ENCODE data around the gene MED12L. TPM values are rescaled to one million over a fixed set of nuclear protein-coding genes. Genes with fewer than 3 reads are reported as not detected.
"Not testable (repeated sequence)": the region's sequence is repeated elsewhere in the genome, so short reads cannot be mapped to it uniquely, and the experiment has no call there.

The MED12L gene
- total RNA-seq, 1 experiment from 2014 or later: 1.5 TPM

DNA sequence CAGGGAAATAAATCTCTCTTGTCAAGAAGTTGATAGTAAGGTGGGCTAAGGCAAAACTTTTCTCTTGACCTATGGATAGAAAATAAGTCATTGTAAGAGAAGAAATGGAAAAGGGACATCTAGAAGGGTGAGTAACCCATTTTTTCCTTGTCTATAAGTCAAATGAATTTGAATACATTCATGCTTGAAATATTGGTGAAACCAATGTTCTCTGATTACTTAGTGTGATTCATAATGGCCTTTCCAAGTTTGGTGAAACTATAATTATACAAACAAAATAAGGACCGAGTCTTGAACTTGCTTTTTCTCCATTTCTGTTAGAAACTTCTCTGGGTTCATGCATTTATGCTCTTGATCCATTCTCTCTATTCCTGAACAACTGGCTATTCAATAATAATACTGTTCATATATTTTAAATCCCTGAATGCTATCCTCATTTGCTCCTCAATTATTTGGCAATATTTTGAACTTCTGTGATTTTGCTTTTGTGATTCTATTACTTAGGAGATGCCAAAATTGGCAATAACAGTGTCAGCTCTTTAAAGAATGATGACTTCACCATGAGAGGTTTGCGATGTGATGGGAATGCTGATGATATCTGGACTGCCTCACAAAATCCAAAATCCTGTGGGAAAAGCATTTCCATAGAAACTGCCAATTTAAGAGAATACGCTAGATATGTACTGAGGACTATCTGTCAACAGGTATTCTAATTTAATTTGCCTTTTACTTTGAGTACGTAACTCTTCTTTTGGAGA, 286.8 kb downstream of the MED12L start:
- DNase-seq (ENCODE audit: low read depth): no peak

- DNase-seq (ENCODE audit: low read depth): no peak
Observed at GRCh38 chr3:151377768-151378385, 292.4 kb downstream of the MED12L start.

GRCh38 chr3:151379083-151379734, 293.7 kb downstream of the MED12L start:
- DNase-seq (ENCODE audit: low read depth): peak; percentile 22

- DNase-seq (ENCODE audit: low read depth): no peak
Observed at GRCh38 chr3:151382671-151383070, 297.2 kb downstream of the MED12L start.

GRCh38 chr3:151383111-151383510, 297.6 kb downstream of the MED12L start:
- DNase-seq (ENCODE audit: low read depth): no peak

DNA sequence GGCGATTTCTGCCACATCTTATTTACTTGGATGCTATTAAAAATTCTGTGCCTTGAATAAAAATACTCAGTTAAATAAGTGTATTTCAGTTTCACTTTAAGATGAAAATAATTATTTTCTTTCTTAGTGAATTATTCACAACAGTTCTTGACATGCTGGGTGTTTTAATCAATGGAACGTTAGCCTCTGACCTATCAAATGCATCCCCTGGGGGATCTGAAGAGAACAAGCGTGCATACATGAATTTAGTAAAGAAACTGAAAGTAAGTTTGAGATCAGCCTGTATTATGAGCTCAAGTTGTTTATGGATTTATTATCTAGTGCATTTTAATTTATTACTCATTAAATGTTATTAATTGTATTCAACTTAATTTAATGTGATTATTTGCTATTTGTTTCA, 298.5 kb downstream of the MED12L start:
- DNase-seq (ENCODE audit: low read depth): no peak

DNA sequence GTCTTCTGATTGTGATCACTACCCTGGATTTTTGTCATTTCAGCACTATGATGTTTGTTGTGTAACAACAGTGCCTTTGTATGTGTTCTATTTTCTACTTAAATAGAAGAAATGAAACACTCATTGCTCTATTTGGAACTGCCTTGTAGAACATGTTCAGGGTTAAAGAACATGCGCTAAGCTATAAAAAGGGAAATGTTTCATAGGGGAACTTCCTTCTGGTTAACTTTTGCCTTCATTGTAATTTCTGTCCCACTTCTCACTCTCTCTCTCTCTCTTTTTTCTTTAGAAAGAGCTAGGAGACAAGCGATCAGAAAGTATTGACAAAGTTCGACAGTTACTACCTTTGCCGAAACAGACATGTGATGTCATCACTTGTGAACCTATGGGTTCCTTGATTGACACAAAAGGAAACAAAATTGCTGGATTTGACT, 299.3 kb downstream of the MED12L start, which contains the start of gene P2RY12:
P2RY12 (minus strand) TSS at position 13 of the 434 bp plus-strand sequence. CDS start 45,908 bp downstream, outside the sequence.
- no peak for DNase-seq (ENCODE audit: low read depth)

DNA sequence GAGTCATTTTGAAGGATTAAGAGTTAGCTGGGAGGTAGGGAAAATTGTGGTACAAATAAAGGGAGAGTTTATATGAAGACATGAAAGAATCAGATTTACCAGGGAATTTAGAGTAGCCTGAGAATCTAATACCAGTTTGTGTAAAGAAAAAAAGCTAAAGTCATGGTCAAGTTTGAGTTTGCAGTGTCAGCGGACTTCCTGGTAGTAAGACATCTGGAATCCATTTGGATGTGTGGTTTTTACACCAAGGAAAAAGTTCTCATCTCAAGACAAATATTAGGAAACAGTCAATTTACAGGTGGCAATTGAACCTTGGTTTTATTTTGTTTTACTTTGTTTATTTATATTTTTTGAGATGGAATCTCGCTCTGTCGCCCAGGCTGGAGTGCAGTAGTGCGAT, 300.6 kb downstream of the MED12L start:
- no peak for DNase-seq (ENCODE audit: low read depth)

GRCh38 chr3:151387432-151387831, 302.0 kb downstream of the MED12L start:
- no peak for DNase-seq (ENCODE audit: low read depth)

GRCh38 chr3:151387842-151388241, 302.4 kb downstream of the MED12L start:
- DNase-seq (ENCODE audit: low read depth): peak; percentile 24

GRCh38 chr3:151391720-151392119, 306.3 kb downstream of the MED12L start:
- no peak for DNase-seq (ENCODE audit: low read depth)

- not testable (repeated sequence) for DNase-seq (ENCODE audit: low read depth)
Observed at GRCh38 chr3:151392191-151392590, 306.7 kb downstream of the MED12L start.

- DNase-seq (ENCODE audit: low read depth): no peak
Observed at GRCh38 chr3:151393146-151393830, 307.8 kb downstream of the MED12L start.

- DNase-seq (ENCODE audit: low read depth): no peak
Observed at GRCh38 chr3:151393941-151394340, 308.5 kb downstream of the MED12L start.

GRCh38 chr3:151394611-151395010, 309.1 kb downstream of the MED12L start:
- no peak for DNase-seq (ENCODE audit: low read depth)

DNA sequence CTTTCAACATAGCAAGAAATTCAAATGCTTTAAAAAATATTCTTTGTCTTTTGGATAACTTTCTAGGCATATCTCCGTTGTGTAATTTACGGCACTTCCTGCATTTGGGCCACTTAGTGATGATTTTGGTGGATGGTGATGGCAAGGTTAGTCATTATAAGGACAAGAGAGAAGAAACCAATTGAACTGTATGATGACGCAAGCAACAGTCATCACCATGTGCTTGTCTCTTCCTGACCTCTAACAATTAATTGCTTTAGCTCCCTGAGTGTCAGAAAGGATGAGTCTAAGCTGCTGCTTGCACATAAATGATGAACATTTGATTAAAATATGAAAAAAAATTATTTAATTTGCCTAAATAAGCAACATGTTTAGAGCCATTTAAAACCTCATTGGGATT, 310.3 kb downstream of the MED12L start:
- peak; percentile 95 for DNase-seq (ENCODE audit: low read depth)

GRCh38 chr3:151398895-151399294, 313.4 kb downstream of the MED12L start:
- no peak for DNase-seq (ENCODE audit: low read depth)

DNA sequence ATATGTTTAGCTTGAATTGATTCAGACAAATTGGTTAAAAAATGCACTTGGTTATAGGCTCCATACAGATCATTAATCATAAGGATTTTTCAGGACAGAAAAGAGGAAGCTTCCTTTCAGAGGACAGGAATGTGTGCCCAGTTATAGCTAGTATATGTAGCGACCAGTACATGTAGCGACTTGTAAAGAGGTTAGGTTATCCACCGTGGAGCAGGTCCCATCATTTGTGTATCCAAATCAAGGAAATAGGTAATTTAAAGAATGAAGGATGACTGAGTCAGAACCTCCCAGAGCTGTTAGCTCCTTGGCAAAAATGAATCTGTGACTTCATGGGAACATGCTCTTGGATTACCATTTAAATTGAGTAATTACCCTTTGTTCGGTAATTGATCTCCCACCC, 314.9 kb downstream of the MED12L start:
- no peak for DNase-seq (ENCODE audit: low read depth)

DNA sequence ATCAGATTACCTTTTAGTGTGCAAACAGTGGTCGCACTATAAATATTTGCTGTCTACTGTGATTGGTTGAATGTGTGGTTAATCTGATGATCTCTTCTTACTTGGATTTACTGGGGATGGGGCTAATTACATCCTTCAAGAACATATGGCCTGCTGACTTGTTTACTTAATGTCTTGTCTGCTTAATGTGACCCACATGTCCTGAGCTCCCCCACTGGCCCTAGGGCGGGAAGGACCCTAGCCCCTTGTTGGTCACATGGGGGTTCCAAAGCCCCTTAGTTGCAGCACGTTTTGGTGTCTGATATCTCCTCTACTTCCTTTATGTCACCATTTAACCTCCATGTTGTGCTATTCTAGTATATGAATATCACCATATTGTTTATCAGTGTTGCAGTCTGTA, 316.9 kb downstream of the MED12L start:
- DNase-seq (ENCODE audit: low read depth): no peak

DNA sequence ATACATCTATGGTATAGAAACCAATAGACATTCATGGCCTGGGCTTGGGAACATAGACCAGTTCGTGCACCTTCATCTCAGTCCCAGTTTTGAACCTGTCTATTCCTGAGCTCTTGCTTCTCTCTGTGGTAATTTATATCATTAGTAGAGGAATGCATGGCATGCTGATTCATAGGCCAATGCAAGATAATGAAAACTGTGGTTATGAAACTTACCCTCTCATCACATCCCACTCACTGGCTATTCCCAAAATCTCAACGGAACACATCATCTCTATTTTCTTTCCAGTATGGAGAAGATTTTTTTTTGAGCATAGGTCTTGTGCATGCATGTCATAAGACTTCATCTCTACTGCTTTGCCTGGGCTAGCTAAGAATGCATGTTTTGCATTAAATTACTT, 317.8 kb downstream of the MED12L start:
- peak; percentile 76 for DNase-seq (ENCODE audit: low read depth)

- peak; percentile 31 for DNase-seq (ENCODE audit: low read depth)
Observed at GRCh38 chr3:151404316-151404715, 318.9 kb downstream of the MED12L start.

- no peak for DNase-seq (ENCODE audit: low read depth)
Observed at GRCh38 chr3:151407928-151408327, 322.5 kb downstream of the MED12L start.

Data from HT1080 (cell line).